Lower leg skin (tissue), 4 donors: ENCODE data around the gene SELENOM. TPM values are rescaled to one million over a fixed set of nuclear protein-coding genes. Genes with fewer than 3 reads are reported as not detected.

Experiments used
- DNase-seq, 2 donors: peaks; one replicate each; pipeline ENCODE4 v3.0.0-alpha.2; 2019; ENCODE audit warnings: low spot score in 2 of 2
- H3K4me3 ChIP-seq: fragments of 200-600 bp; sonication (generic); 2 replicates; pipeline ENCODE4 v1.5.1; 2017; ENCODE audit warnings: mild to moderate bottlenecking, low read depth; ENCODE audit not compliant: poor library complexity, severe bottlenecking
- CTCF ChIP-seq, 3 donors: fragments of 450-650 bp; IDR thresholded peaks; one replicate each; pipeline ENCODE4 v1.5.1; 2016; ENCODE audit warnings: antibody characterized with exemption in 3 of 3, mild to moderate bottlenecking in 3 of 3, moderate library complexity in 2 of 3
- POLR2A ChIP-seq, 2 donors: fragments of 450-650 bp; IDR thresholded peaks; one replicate each; pipeline ENCODE4 v1.6.1; 2016 to 2017; ENCODE audit warnings: antibody characterized with exemption in 2 of 2, mild to moderate bottlenecking in 1 of 2, moderate library complexity in 1 of 2
- WGBS, 2 donors: methylation state at CpG; one replicate each; pipeline ENCODE4 v1.1.5; 2018; 5-methylcytosine and 5-hydroxymethylcytosine counted together
- intact Hi-C: fragments of 100-400 bp; cut with DNase I; formaldehyde crosslinking; loops from one replicate; pipeline ENCODE4 v1.15.0; 2023; ENCODE audit warnings: low total_unique reads
- total RNA-seq, 4 donors: library from RNA; depleted of rRNA; stranded (reverse); fragments of >200 nt; gene quantifications; one replicate each; pipeline ENCODE4 v1.1.0, GENCODE V29; 2016

The SELENOM gene
- total RNA-seq, 4 donors from 2014 or later: 66.6 to 164 (median 92.8) TPM

GRCh38 chr22:31055117-31055634 lies 52.2 kb downstream of the SELENOM start:
- DNase-seq: no peak
- WGBS, 2 donors: 43 to 59% methylated on average over 5 of the region's 5 CpGs
- TF ChIP-seq CTCF (IDR thresholded peaks at IDR 0.05): no peak
- TF ChIP-seq POLR2A (IDR thresholded peaks at IDR 0.05): no peak
- no peak overlapping the region for H3K4me3 ChIP-seq
- intact Hi-C loops: no loop called here

Other genes starting within 250 kb of the SELENOM start
- 10 to 100 TPM; 16.2 to 34.7 (median 21.4) TPM for gene MORC2, start 138.8 kb downstream of the SELENOM start, total RNA-seq
- 10 to 100 TPM; 43.8 to 63.0 (median 50.9) TPM for gene TUG1, start 138.3 kb downstream of the SELENOM start, total RNA-seq
- 10 to 100 TPM; 46.1 to 86.1 (median 62.3) TPM for gene SMTN, start 26.2 kb downstream of the SELENOM start, total RNA-seq
- 1 to 10 TPM; 1.4 to 4.2 (median 2.9) TPM for gene INPP5J, start 15.4 kb upstream of the SELENOM start, total RNA-seq
- gene PLA2G3, start 32.9 kb upstream of the SELENOM start, total RNA-seq: 10 to 100 TPM in 2 of 4 donors, 1 to 10 TPM in 2; 6.5 to 11.3 (median 8.7) TPM
- gene RNF185, start 52.6 kb upstream of the SELENOM start, total RNA-seq: 10 to 100 TPM; 29.0 to 59.0 (median 44.7) TPM
- 100 to 1,000 TPM; 135 to 218 (median 168) TPM for gene LIMK2, start 104.7 kb upstream of the SELENOM start, total RNA-seq
- gene PIK3IP1, start 184.9 kb upstream of the SELENOM start, total RNA-seq: 100 to 1,000 TPM in 3 of 4 donors, 10 to 100 TPM in 1; 84.8 to 162 (median 120) TPM
- gene PATZ1, start 238.8 kb upstream of the SELENOM start, total RNA-seq: 10 to 100 TPM; 10.5 to 17.0 (median 13.0) TPM